ENCODE measurements around the gene PRSS57. TPM values are rescaled to one million over a fixed set of nuclear protein-coding genes. Genes with fewer than 3 reads are reported as not detected.

Gene PRSS57
- total RNA-seq, 2 donors from 2014 or later = not detected

DNA sequence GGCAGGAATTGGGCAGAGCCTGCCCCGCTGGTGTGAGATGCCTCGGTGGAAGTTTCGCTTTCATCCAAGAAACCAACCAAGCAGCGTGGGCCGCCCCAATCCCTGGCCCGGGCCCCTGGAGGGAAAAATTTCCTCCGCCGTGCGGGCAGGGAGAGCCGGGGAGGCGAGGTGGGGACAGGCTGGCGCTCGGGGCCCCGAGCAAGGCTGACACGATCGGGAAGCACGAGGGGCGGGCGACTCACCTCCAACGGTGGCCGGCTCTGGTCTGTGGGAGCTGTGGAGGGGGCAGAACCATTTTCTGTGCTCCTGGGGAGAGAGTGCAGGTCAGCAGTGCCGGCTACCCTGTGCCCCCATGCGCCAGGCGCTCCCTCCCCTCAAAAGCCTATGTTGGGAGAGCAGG is 43.3 kb downstream of the PRSS57 start:
- Histone ChIP-seq H3K4me3 (no peak overlapping the region), H3K27me3 (replicated peaks; ENCODE audit: insufficient read depth) (no peaks in the 10 kb centered on the region), H3K27ac (no peak overlapping the region), H3K9me3 (no peaks in the 10 kb centered on the region), H3K36me3 (peaks cover 52% of the 10 kb centered on the region), H3K4me1 (ENCODE audit: control insufficient read depth in 1 of 2, low read depth in 2 of 2) (no peaks in the 10 kb centered on the region)
- TF ChIP-seq, protein P1, sequence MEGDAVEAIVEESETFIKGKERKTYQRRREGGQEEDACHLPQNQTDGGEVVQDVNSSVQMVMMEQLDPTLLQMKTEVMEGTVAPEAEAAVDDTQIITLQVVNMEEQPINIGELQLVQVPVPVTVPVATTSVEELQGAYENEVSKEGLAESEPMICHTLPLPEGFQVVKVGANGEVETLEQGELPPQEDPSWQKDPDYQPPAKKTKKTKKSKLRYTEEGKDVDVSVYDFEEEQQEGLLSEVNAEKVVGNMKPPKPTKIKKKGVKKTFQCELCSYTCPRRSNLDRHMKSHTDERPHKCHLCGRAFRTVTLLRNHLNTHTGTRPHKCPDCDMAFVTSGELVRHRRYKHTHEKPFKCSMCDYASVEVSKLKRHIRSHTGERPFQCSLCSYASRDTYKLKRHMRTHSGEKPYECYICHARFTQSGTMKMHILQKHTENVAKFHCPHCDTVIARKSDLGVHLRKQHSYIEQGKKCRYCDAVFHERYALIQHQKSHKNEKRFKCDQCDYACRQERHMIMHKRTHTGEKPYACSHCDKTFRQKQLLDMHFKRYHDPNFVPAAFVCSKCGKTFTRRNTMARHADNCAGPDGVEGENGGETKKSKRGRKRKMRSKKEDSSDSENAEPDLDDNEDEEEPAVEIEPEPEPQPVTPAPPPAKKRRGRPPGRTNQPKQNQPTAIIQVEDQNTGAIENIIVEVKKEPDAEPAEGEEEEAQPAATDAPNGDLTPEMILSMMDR (IDR thresholded peaks at IDR 0.05) = no peak
- ATAC-seq (ENCODE audit: insufficient number of reproducible peaks, low FRiP score, low read depth) (no peak), DNase-seq (ENCODE audit: low spot score) (no peak)

GRCh38 chr19:651114-651818 is 44.0 kb downstream of the PRSS57 start:
- no peaks in the 10 kb centered on the region for H3K9me3 ChIP-seq
- DNase-seq (ENCODE audit: low spot score) (no peak), ATAC-seq (ENCODE audit: insufficient number of reproducible peaks, low FRiP score, low read depth) (no peak)
- H3K27me3 ChIP-seq (replicated peaks; ENCODE audit: insufficient read depth) = no peaks in the 10 kb centered on the region
- no peak overlapping the region for H3K27ac ChIP-seq
- peaks cover 59% of the 10 kb centered on the region for H3K36me3 ChIP-seq
- H3K4me3 ChIP-seq = no peak overlapping the region
- TF ChIP-seq, protein P1 (IDR thresholded peaks at IDR 0.05) = no peak
- H3K4me1 ChIP-seq (ENCODE audit: control insufficient read depth in 1 of 2, low read depth in 2 of 2) = no peaks in the 10 kb centered on the region

DNA sequence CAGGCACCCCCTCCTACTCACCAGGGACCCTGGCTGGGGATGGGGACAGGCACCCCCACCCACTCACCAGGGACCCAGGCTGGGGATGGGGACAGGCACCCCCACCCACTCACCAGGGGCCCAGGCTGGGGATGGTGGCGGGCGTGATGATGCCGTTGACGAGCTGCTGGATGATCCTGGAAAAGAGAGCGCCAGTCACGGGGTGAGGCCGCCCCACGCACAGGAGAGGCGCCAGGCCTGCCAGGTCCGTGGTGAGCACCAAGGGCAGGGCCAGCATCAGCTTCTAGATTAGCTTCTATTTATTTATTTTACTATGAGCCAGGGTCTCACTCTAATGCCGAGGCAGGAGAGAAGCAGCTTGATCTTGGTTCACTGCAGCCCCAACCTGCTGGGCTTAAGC is 45.1 kb downstream of the PRSS57 start:
- Histone ChIP-seq H3K9me3 (no peaks in the 10 kb centered on the region), H3K4me3 (no peak overlapping the region), H3K27me3 (replicated peaks; ENCODE audit: insufficient read depth) (no peaks in the 10 kb centered on the region), H3K27ac (no peak overlapping the region), H3K36me3 (peaks cover 62% of the 10 kb centered on the region), H3K4me1 (ENCODE audit: control insufficient read depth in 1 of 2, low read depth in 2 of 2) (no peaks in the 10 kb centered on the region)
- ATAC-seq (ENCODE audit: insufficient number of reproducible peaks, low FRiP score, low read depth) = no peak
- TF ChIP-seq, protein P1 (IDR thresholded peaks at IDR 0.05) = no peak
- no peak for DNase-seq (ENCODE audit: low spot score)

DNA sequence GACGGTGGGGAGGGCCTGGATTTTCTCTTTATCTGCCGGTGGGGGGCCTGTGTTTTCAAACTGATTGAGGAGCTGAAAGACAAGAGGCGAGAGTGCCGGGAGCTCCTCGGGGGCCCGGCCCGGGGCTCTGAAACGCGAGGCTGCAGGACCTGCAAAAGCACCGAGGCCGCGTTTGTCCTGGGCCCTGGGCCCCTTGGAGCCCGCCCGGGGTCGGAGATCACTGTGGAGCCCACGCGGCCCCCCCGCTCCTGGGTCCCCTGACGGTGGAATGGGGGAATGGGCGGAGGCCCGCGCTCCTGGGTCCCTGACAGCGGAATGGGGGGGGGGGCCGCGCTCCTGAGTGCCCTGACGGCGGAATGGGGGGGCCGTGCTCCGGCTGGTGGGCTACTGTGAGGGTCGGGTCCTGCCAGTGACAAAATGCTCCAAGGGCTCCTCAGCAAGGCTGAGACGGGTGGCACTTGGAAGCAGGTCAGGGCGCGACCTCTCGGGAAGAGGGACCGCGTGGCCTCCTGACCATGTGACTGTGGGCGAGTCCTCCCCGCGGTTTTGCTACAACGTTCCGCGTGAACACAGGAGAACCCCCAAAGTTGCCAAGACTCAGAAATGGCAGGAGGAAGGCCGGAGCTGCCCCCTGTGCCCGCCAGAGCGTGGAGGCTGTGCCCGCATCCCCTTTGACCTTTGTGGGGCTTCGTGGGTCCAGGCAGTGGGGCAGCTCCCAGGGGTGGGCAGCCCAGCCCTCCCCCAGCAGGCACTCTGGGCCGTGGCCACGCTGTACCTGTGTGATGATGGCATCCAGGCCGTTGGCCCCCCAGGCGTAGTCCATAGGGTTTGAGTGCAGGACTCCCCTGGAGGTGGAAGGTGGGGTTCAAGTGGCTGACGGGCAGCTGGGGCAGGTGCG is 46.1 kb downstream of the PRSS57 start:
- ATAC-seq (ENCODE audit: insufficient number of reproducible peaks, low FRiP score, low read depth) (no peak), DNase-seq (ENCODE audit: low spot score) (no peak)
- peaks cover 61% of the 10 kb centered on the region for H3K36me3 ChIP-seq
- H3K4me3 ChIP-seq = no peak overlapping the region
- TF ChIP-seq, protein P1 (IDR thresholded peaks at IDR 0.05) = no peak
- H3K4me1 ChIP-seq (ENCODE audit: control insufficient read depth in 1 of 2, low read depth in 2 of 2) = no peaks in the 10 kb centered on the region
- H3K27me3 ChIP-seq (replicated peaks; ENCODE audit: insufficient read depth) = no peaks in the 10 kb centered on the region
- no peak overlapping the region for H3K27ac ChIP-seq
- H3K9me3 ChIP-seq = no peaks in the 10 kb centered on the region

GRCh38 chr19:648305-648704 is 46.9 kb downstream of the PRSS57 start:
- no peak for ATAC-seq (ENCODE audit: insufficient number of reproducible peaks, low FRiP score, low read depth)
- TF ChIP-seq, protein P1 (IDR thresholded peaks at IDR 0.05) = no peak
- no peak for DNase-seq (ENCODE audit: low spot score)
- no peak overlapping the region for H3K4me3 ChIP-seq
- no peaks in the 10 kb centered on the region for H3K27me3 ChIP-seq (replicated peaks; ENCODE audit: insufficient read depth)
- peaks cover 54% of the 10 kb centered on the region for H3K36me3 ChIP-seq
- H3K9me3 ChIP-seq = no peaks in the 10 kb centered on the region
- no peaks in the 10 kb centered on the region for H3K4me1 ChIP-seq (ENCODE audit: control insufficient read depth in 1 of 2, low read depth in 2 of 2)
- H3K27ac ChIP-seq = no peak overlapping the region

All from thoracic aorta (tissue), 2 donors.